Measurements from ENCODE around the gene MNAT1.

Gene MNAT1

GRCh38 chr14:60807971-60808370 is 73.4 kb downstream of the MNAT1 start:
- TF ChIP-seq, protein P1, sequence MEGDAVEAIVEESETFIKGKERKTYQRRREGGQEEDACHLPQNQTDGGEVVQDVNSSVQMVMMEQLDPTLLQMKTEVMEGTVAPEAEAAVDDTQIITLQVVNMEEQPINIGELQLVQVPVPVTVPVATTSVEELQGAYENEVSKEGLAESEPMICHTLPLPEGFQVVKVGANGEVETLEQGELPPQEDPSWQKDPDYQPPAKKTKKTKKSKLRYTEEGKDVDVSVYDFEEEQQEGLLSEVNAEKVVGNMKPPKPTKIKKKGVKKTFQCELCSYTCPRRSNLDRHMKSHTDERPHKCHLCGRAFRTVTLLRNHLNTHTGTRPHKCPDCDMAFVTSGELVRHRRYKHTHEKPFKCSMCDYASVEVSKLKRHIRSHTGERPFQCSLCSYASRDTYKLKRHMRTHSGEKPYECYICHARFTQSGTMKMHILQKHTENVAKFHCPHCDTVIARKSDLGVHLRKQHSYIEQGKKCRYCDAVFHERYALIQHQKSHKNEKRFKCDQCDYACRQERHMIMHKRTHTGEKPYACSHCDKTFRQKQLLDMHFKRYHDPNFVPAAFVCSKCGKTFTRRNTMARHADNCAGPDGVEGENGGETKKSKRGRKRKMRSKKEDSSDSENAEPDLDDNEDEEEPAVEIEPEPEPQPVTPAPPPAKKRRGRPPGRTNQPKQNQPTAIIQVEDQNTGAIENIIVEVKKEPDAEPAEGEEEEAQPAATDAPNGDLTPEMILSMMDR (IDR thresholded peaks at IDR 0.05; ENCODE audit: low read depth, low read length): no peak
- DNase-seq (ENCODE audit: extremely low read depth, low read depth): no peak

GRCh38 chr14:60812987-60813386 is 78.4 kb downstream of the MNAT1 start:
- DNase-seq (ENCODE audit: extremely low read depth, low read depth): no peak
- TF ChIP-seq, protein P1 (IDR thresholded peaks at IDR 0.05; ENCODE audit: low read depth, low read length): no peak

GRCh38 chr14:60815371-60815770 is 80.8 kb downstream of the MNAT1 start:
- no peak for DNase-seq (ENCODE audit: extremely low read depth, low read depth)

GRCh38 chr14:60817113-60817512 is 82.6 kb downstream of the MNAT1 start:
- TF ChIP-seq, protein P1 (IDR thresholded peaks at IDR 0.05; ENCODE audit: low read depth, low read length): no peak
- no peak for DNase-seq (ENCODE audit: extremely low read depth, low read depth)

More at GRCh38 chr14:60815371-60815770, 80.8 kb downstream of the MNAT1 start:
- TF ChIP-seq, protein P1 (IDR thresholded peaks at IDR 0.05; ENCODE audit: low read depth, low read length): no peak

- TF ChIP-seq, protein P1 (IDR thresholded peaks at IDR 0.05; ENCODE audit: low read depth, low read length): no peak
- no peak for DNase-seq (ENCODE audit: extremely low read depth, low read depth)
Observed at GRCh38 chr14:60819575-60819974, 85.0 kb downstream of the MNAT1 start.

DNA sequence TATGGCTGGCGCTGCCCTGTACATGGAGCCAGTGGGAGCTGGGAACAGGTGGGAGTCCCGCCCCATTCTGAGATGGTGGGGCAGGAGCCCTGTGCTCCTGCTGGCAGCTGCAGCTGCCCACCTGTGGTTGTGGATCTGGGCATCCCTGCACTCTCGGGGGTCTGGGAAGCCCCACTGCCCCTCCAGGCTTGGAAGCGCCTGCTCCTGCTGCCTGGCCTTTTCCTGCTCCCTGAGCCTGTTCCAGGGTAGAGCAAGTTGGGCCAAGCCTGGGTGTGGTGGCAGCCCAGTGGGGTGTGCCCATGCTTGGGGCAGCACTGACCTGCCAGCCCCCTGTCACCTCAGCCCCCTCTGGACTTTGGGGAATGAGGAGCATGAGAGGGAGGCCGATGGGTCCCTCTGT is 104.0 kb downstream of the MNAT1 start:
- TF ChIP-seq, protein P1 (IDR thresholded peaks at IDR 0.05; ENCODE audit: low read depth, low read length): no peak
- no peak for DNase-seq (ENCODE audit: extremely low read depth, low read depth)

DNA sequence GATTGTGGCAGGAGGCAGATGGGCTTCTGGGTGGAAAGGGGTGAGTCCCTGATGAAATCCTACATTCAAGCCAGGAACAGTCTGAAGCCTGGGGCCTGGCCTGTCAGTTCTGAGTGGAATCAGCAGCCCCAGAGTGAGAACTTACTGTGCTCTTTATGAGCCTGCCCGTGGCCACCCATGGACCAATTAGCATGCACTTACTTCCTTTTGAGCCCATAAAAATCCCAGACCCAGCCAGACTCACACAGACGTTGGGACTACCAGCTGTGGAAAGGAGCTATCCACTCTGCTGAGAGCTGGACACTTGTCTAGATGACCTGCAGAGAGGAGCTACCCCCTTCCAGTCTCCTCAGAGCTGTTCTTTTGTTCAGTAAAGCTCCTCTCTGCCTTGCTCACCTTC is 104.5 kb downstream of the MNAT1 start:
- TF ChIP-seq, protein P1 (IDR thresholded peaks at IDR 0.05; ENCODE audit: low read depth, low read length): no peak
- DNase-seq (ENCODE audit: extremely low read depth, low read depth): no peak

All from AG09319 (cell line).